NT2/D1 (cell line): ENCODE data around the gene SLC39A5.

Source experiments
- SUZ12 ChIP-seq: IDR thresholded peaks from 2 replicates; pipeline ENCODE4 v1.6.1; 2011; ENCODE audit not compliant: insufficient read length, insufficient read depth; ENCODE audit errors: extremely low read depth
- YY1 ChIP-seq: IDR thresholded peaks from 2 replicates; pipeline ENCODE4 v1.6.1; 2011; ENCODE audit not compliant: insufficient read length, insufficient read depth

DNA sequence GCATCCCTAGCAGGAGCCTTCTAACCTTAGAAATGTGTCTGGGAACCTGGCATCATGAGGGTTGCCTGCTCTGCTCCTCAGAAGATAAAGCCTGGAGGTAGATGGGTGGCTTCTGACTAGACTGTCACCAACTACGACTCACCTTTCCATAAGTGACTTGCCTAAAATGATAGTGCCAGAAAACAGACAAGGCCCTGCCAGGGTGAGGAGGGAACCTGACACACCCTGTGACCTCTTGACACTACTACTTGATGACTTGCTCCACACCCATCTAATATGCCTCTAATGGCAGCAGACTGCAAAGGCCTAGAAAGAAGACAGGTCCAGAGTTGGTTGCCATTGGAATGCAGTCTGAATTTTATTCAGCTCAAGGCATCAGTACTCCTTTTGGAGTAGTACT lies 17.5 kb upstream of the SLC39A5 start:
- TF ChIP-seq YY1 = no peak
- TF ChIP-seq SUZ12 = no peak
